NCI-H446 (cell line): ENCODE data around the gene PEX5.

Source experiments
- DNase-seq, 2 experiments: peaks; one replicate each; lab custom pipeline; 2025; lab: John Stamatoyannopoulos, UW

The PEX5 gene

GRCh38 chr12:7189398-7190267 lies at the start of gene PEX5:
TSS of gene PEX5 (plus strand) at chr12:7189686. CDS start at chr12:7190378, 692 bp downstream.
- DNase-seq, result peak; percentile 83 to 93

DNA sequence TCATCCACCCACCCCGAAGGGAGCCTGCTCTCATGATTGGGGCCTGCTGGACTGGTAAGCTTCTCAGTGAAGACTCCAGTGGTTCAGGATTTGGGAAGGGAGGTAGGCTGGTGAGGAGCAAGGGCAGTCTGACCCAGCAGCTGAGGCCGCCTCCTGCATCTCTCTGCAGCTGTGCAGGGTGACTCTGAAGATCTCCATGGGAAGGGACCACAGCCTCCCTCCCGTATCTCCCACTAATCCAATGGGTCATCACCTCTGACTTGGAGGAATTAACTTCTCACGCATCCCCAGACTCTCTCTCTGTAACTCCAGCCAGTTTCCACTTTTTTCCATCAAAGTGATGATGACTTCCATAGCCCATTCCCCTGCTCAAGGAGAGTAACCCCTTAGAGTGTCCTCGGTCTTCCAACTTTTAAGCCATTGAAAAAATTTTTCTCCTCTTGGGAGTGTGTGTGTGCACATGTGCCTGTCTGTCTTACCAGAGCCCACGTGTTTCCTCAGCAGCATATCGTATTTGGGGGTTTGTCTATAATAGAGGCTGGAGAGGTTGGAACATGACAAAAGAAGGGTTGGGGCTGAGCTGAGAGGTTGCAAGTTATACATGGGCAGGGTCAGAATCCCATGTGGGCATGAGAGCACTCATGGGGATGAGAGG lies 48.0 kb upstream of the PEX5 start:
- DNase-seq, result no peak

GRCh38 chr12:7142056-7142644 lies 47.3 kb upstream of the PEX5 start:
- peak; percentile 4 to 60 for DNase-seq

GRCh38 chr12:7142809-7143465 lies 46.5 kb upstream of the PEX5 start:
- DNase-seq, result no peak

- no peak for DNase-seq
Observed at GRCh38 chr12:7143564-7143963, 45.9 kb upstream of the PEX5 start.

DNA sequence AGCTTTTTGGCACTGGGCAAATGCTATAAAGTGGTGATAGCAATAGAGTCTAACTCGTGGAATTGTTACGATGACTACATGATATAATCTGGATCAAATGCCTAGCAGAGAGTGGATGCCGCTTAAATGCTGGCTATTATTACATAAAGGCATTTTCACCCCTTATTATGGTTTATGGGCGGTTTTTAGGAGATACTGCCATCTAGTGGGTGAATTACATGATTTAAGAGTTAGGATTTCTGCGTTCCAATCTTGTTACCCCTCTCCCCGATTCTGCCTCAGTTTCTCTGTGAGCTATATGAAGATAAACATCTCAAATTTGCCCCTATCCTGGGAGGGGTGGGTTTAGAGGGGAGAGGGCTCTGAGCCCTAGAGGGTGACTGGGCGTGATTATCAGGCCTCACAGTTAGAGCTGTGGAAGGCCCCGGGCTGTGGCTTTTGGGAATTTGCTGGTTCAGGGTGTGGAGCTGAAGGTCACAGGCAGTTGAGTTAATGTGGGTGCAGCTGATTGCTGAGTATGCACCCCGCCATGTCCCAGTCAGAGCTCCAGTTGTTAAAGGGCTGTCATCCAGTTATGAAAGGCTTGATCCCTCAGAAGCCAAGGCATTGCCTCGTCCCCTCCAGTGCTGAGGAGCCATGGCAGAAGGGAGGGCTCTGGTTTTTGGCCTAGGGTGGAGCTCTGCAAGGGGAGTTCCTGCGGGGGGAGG lies 44.9 kb upstream of the PEX5 start:
- DNase-seq, result peak in 1 of 2 experiments; percentile 60

DNA sequence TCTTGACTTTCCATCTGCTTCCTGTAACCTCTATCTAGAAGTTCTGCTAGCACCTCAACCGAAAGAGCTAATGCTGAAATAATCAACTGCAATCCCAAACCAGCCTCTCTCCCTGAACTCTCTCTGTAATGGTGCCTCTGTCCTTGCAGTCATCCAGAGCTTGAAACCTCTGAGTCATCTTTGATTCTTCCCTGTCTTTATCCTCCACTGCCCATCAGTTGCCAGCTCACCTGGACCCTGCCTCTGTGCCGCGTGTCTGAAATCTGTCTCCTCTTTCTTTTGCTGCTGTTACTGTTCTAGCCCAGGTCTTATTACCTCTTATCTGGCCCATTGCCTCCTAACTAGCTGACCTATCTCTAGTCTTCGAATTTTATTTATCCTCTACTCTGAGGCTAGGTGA lies 43.8 kb upstream of the PEX5 start:
- no peak for DNase-seq

DNA sequence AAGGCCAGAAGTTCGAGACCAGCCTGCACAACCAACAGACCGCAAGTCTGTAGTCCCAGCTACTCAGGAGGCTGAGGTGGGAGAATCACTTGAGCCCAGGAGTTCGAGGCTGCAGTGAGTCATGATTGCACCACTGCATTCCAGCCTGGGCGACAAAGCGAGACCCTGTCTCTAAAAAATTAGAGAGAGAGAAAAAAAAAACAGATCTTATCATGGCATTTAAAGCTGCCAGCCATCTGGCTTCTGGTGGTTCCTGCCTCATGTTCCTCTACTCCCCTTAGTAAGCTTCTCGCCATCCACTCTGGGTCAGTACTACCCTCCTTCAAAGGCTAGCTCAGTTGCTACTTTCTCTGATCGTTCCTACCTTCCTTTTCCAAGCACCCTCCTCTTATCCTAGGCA lies 43.3 kb upstream of the PEX5 start:
- no peak for DNase-seq

- DNase-seq, result no peak
Observed at GRCh38 chr12:7146906-7147305, 42.6 kb upstream of the PEX5 start.

DNA sequence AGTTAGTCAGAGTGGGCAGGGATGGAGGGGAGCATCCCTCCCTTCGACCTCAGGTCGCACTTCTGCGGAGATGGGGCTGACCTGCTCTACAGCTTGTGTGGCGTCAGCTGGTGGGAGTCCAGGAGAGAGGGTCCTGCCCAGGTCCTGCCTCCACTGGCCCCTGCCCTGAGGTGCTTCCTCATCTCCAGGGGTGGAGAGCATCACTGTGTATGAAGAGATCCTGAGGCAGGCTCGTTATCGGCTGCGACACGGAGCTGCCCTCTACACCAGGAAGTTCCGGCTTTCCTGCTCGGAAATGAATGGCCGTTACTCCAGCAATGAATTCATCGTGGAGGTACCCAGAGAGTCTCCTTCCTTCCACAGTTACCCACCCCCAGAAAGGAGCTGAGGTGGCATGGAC lies 39.1 kb upstream of the PEX5 start:
- no peak for DNase-seq

GRCh38 chr12:7150841-7151240 lies 38.6 kb upstream of the PEX5 start:
- DNase-seq, result no peak

- no peak for DNase-seq
Observed at GRCh38 chr12:7151532-7151931, 38.0 kb upstream of the PEX5 start.

DNA sequence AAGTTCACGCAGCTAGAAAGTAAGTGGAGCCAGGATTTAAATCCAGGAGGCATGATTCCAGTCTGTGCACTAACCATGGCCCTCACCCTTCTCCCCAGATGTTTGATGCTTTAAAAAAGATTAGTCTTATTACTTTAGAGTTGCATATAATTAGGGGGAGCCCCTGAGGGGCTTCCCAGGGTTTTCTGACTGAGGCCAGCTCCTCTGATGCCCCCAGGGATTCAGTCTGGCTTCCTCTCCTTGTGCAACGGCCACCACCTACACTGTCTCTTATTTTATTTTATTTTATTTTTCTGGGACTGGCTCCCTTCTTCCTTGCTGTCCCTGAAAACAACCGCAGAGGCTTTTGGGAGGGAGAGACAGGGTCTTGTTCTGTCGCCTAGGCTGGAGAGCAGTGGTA lies 36.7 kb upstream of the PEX5 start:
- no peak for DNase-seq

- no peak for DNase-seq
Observed at GRCh38 chr12:7154042-7154441, 35.4 kb upstream of the PEX5 start.

DNA sequence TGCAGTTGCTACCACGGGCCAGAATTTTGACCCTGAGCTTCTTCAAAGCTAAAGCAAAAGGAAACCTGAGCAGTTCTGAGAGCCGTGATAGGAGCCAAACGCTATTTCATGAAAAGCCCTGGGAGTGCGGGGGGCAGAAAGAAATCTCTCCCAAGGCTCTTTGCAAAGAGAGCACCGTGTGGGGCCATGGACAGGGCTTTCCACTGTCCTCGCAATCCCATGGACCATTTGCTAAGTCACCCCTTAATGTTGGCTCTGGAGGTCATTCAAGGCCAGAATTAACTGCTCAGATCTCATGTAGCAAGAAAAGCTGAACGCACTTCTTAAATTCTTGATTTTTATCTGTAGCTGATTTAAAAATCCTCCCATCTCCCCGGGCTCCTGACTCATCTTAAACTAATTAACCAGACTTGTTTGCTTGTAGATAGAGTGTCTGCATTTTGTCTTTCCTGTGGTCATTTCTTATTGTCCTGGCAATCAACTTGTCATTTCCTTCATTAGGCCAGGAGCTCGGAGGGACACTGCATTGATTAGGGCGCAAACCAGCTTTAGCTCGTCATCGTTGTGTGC lies 34.5 kb upstream of the PEX5 start:
- no peak for DNase-seq

DNA sequence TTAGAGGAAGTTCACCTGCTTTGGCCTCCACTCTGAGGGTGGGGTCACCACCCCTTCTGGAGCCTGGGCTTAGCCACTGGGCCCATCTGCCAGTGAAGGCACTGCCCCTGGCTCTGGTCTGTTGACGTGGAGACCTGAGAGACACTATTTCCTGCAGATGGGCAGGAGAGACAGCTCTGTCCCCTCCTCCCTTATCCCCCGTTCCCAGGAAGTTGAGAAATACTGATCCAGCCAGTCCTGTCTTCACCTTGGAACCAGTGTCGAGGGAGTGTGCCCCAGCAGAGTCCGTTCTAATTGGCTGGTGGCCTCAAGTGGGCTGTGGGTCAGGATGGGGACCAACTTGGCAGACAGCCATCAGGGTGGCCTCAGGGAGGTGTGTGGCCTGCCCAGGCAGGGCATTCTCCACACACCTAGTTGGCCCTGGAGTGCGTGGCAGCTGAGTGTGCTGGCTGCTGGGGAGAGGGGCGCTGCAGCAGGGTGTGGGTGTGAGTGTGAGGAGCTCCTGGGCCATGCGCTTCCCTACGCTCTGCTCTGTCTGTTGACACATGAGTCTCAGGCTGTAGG lies 33.9 kb upstream of the PEX5 start:
- DNase-seq, result no peak

GRCh38 chr12:7156259-7157197 lies 33.0 kb upstream of the PEX5 start:
- no peak for DNase-seq

DNA sequence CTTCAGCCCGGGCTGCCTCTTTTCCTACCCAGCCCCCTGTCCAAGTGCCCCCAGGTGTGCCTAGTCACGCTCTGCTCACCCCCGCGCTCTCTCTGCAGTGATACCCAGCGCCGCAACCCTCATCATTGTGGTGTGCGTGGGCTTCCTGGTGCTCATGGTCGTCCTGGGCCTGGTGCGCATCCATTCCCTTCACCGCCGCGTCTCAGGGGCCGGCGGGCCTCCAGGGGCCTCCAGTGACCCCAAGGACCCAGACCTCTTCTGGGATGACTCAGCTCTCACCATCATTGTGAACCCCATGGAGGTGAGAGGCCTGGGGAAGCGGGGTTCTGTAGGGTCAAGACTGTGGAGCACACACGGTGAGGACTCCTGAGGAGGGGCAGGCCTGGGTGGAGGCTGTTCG lies 32.1 kb upstream of the PEX5 start:
- DNase-seq, result no peak

DNA sequence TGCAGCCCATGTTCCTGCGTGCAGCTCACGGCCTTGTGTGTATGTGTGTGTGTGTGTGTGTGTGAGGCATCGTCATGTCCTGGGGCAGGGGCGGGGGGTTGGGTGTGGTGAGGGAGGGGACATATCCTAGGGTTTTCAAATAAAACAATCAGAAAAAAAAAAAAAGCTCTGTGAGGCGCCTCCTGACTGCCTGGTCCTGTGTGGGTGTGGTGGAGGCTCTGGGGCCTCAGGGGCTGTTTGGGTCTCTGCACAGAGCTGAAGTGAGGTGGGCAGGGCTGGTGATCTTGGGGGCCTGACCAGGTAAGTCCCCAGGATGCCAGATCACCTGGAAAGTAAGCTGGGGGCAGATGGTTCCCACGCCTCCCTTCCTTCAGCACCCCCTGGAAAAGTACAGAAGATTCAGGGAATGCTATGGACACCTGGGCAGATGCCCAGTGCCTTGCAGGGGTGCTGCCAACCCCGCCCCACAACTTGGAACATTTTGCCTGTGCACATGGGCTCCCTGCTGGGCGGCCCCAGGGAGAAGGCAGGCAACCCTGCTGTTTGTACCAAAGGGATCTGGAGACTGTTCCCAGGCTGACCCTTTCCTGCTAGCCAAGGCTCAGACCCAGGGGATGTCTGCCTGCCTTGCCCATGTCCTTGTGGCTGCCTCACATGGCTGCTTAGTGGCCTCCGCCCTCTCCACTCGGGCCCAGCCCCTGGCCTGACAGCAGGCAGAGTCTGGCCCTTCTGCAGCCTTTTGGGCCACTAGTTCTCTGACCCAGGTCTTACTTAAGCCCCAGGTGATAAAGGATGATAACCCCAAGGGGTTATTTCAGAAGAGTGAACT lies 30.5 kb upstream of the PEX5 start:
- no peak for DNase-seq
